ENCODE results near the gene NUP214.

NUP214 gene

DNA sequence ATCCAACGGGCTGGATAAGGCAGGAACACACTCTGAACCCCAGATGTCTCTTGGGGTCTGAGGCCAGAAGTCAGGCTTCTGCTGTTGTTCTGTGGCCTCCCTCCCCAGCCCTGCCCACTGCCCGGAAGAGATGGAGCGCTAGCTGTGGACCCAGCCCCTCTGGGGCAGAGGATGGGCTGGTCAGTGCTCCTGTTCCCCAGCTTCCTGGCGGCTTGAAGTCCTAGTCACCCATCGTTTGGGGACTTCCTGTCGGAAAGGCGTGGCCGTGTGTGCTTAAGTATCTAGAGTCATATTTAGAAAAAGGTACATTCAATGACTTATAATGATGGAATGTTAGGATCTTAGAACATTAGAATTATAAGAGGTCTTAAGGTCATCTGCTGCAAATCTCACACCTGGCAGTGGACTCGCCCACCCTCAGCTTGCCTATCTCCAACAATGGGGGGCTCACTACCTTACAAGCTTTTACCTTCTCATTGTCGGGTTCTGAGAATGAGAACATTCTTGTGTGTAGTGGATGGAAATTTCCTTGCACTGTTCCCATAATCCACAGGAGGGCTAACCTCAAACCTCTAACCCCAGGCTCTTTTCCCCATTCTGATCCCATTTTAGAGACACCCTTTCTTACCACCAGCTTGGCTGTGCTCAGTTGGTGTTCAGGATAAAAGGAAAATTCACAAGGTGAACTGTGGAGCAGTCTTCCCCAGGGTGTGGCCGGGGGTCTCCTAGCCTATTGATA, 42.4 kb upstream of the NUP214 start:
- Histone ChIP-seq H3K27me3 (ENCODE audit: insufficient read depth, low read length, poor library complexity) (no peaks in the 10 kb centered on the region), H3K4ac (ENCODE audit: low read depth, low read length) (no peak overlapping the region), H3K27ac (ENCODE audit: low read depth, low read length) (no peak overlapping the region), H2BK120ac (ENCODE audit: low read depth, low read length) (no peak overlapping the region), H3K18ac (ENCODE audit: low read length) (no peak overlapping the region), H2BK15ac (replicated peaks; ENCODE audit: low read depth) (no peak overlapping the region), H3K4me1 (ENCODE audit: control insufficient read depth, low read depth, low read length) (no peaks in the 10 kb centered on the region), H3K36me3 (ENCODE audit: control insufficient read depth, insufficient read depth, low read length) (peaks cover 3% of the 10 kb centered on the region), H3K9ac (ENCODE audit: low read length) (no peak overlapping the region), H2BK5ac (ENCODE audit: low read length) (no peak overlapping the region), H3K4me3 (ENCODE audit: low read length) (no peak overlapping the region), H4K8ac (ENCODE audit: low read depth, low read length) (no peak overlapping the region), H3K23ac (ENCODE audit: low read length) (no peak overlapping the region), H4K5ac (ENCODE audit: low read length) (no peak overlapping the region), H2AK5ac (ENCODE audit: low read length) (no peak overlapping the region), H3K79me1 (ENCODE audit: low read length) (no peaks in the 10 kb centered on the region), H3K4me2 (ENCODE audit: low read length) (no peak overlapping the region), H3K56ac (ENCODE audit: low read length) (no peak overlapping the region), H3K79me2 (ENCODE audit: control insufficient read depth, insufficient read depth, low read length) (no peaks in the 10 kb centered on the region)
- no peak for DNase-seq
- no CpG with 5 or more reads among the region's 11 CpGs for WGBS (ENCODE audit: extremely low coverage, insufficient coverage, low lambda C conversion rate)

- Histone ChIP-seq H3K56ac (ENCODE audit: low read length) (no peak overlapping the region), H2BK120ac (ENCODE audit: low read depth, low read length) (no peak overlapping the region), H3K9ac (ENCODE audit: low read length) (no peak overlapping the region), H3K4ac (ENCODE audit: low read depth, low read length) (no peak overlapping the region), H3K36me3 (ENCODE audit: control insufficient read depth, insufficient read depth, low read length) (peaks cover 3% of the 10 kb centered on the region), H2BK15ac (replicated peaks; ENCODE audit: low read depth) (no peak overlapping the region), H3K18ac (ENCODE audit: low read length) (no peak overlapping the region), H4K5ac (ENCODE audit: low read length) (no peak overlapping the region), H2AK5ac (ENCODE audit: low read length) (no peak overlapping the region), H3K79me1 (ENCODE audit: low read length) (no peaks in the 10 kb centered on the region), H3K23ac (ENCODE audit: low read length) (no peak overlapping the region), H3K4me1 (ENCODE audit: control insufficient read depth, low read depth, low read length) (no peaks in the 10 kb centered on the region), H2BK5ac (ENCODE audit: low read length) (no peak overlapping the region), H3K4me2 (ENCODE audit: low read length) (no peak overlapping the region), H4K8ac (ENCODE audit: low read depth, low read length) (no peak overlapping the region), H3K4me3 (ENCODE audit: low read length) (no peak overlapping the region), H3K27me3 (ENCODE audit: insufficient read depth, low read length, poor library complexity) (no peaks in the 10 kb centered on the region), H3K27ac (ENCODE audit: low read depth, low read length) (no peak overlapping the region), H3K79me2 (ENCODE audit: control insufficient read depth, insufficient read depth, low read length) (no peaks in the 10 kb centered on the region)
- no peak for DNase-seq
- no CpG with 5 or more reads among the region's 8 CpGs for WGBS (ENCODE audit: extremely low coverage, insufficient coverage, low lambda C conversion rate)
These were observed 40.6 kb upstream of the NUP214 start for GRCh38 chr9:131084661-131085369.

GRCh38 chr9:131085370-131086122, 39.8 kb upstream of the NUP214 start:
- H3K56ac ChIP-seq (ENCODE audit: low read length), result no peak overlapping the region
- no peak overlapping the region for H3K18ac ChIP-seq (ENCODE audit: low read length)
- no peak overlapping the region for H2BK5ac ChIP-seq (ENCODE audit: low read length)
- H3K4me3 ChIP-seq (ENCODE audit: low read length), result no peak overlapping the region
- no peaks in the 10 kb centered on the region for H3K4me1 ChIP-seq (ENCODE audit: control insufficient read depth, low read depth, low read length)
- H4K8ac ChIP-seq (ENCODE audit: low read depth, low read length), result no peak overlapping the region
- no CpG with 5 or more reads among the region's 23 CpGs for WGBS (ENCODE audit: extremely low coverage, insufficient coverage, low lambda C conversion rate)
- H2AK5ac ChIP-seq (ENCODE audit: low read length), result no peak overlapping the region
- peaks cover 4% of the 10 kb centered on the region for H3K36me3 ChIP-seq (ENCODE audit: control insufficient read depth, insufficient read depth, low read length)
- H2BK15ac ChIP-seq (replicated peaks; ENCODE audit: low read depth), result no peak overlapping the region
- no peaks in the 10 kb centered on the region for H3K79me1 ChIP-seq (ENCODE audit: low read length)
- H3K79me2 ChIP-seq (ENCODE audit: control insufficient read depth, insufficient read depth, low read length), result no peaks in the 10 kb centered on the region
- no peak overlapping the region for H3K4me2 ChIP-seq (ENCODE audit: low read length)
- no peak overlapping the region for H3K4ac ChIP-seq (ENCODE audit: low read depth, low read length)
- H3K27ac ChIP-seq (ENCODE audit: low read depth, low read length), result no peak overlapping the region
- H4K5ac ChIP-seq (ENCODE audit: low read length), result no peak overlapping the region
- no peak overlapping the region for H3K23ac ChIP-seq (ENCODE audit: low read length)
- H3K27me3 ChIP-seq (ENCODE audit: insufficient read depth, low read length, poor library complexity), result no peaks in the 10 kb centered on the region
- no peak overlapping the region for H2BK120ac ChIP-seq (ENCODE audit: low read depth, low read length)
- H3K9ac ChIP-seq (ENCODE audit: low read length), result no peak overlapping the region
- DNase-seq, result no peak

DNA sequence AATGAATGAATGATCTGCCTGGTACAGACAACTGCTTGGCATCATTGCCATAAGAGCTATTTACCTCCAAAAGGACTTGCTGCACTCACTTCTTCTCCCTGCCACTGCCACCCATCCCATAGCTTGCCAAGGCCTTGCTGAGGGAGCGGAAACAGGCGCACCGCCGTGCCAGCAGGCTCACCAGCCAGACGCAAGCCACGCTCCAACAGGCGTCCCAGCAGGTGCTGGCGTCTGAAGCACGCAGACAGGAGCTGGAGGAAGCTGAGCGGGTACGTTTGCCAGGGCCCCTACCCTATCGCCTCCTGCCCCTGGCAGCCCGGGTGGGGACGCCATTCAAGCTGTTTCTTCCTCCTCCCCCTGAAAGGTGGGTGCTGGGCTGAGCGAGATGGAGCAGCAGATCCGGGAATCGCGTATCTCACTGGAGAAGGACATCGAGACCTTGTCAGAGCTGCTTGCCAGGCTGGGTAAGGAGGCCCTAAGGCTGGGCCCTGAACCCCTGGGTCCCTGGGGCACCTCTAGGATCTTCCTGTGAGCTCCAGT, 38.0 kb upstream of the NUP214 start:
- no peak overlapping the region for H3K18ac ChIP-seq (ENCODE audit: low read length)
- no CpG with 5 or more reads among the region's 19 CpGs for WGBS (ENCODE audit: extremely low coverage, insufficient coverage, low lambda C conversion rate)
- H3K79me1 ChIP-seq (ENCODE audit: low read length), result no peaks in the 10 kb centered on the region
- H2BK120ac ChIP-seq (ENCODE audit: low read depth, low read length), result no peak overlapping the region
- no peak overlapping the region for H4K8ac ChIP-seq (ENCODE audit: low read depth, low read length)
- H3K4me3 ChIP-seq (ENCODE audit: low read length), result no peak overlapping the region
- H3K4ac ChIP-seq (ENCODE audit: low read depth, low read length), result no peak overlapping the region
- H2AK5ac ChIP-seq (ENCODE audit: low read length), result no peak overlapping the region
- H3K4me1 ChIP-seq (ENCODE audit: control insufficient read depth, low read depth, low read length), result no peaks in the 10 kb centered on the region
- H3K23ac ChIP-seq (ENCODE audit: low read length), result no peak overlapping the region
- H3K56ac ChIP-seq (ENCODE audit: low read length), result no peak overlapping the region
- H4K5ac ChIP-seq (ENCODE audit: low read length), result no peak overlapping the region
- H3K4me2 ChIP-seq (ENCODE audit: low read length), result no peak overlapping the region
- no peak overlapping the region for H2BK15ac ChIP-seq (replicated peaks; ENCODE audit: low read depth)
- peaks cover 6% of the 10 kb centered on the region for H3K36me3 ChIP-seq (ENCODE audit: control insufficient read depth, insufficient read depth, low read length)
- no peak overlapping the region for H2BK5ac ChIP-seq (ENCODE audit: low read length)
- H3K27me3 ChIP-seq (ENCODE audit: insufficient read depth, low read length, poor library complexity), result no peaks in the 10 kb centered on the region
- H3K27ac ChIP-seq (ENCODE audit: low read depth, low read length), result no peak overlapping the region
- DNase-seq, result no peak
- H3K79me2 ChIP-seq (ENCODE audit: control insufficient read depth, insufficient read depth, low read length), result no peaks in the 10 kb centered on the region
- H3K9ac ChIP-seq (ENCODE audit: low read length), result no peak overlapping the region

- Histone ChIP-seq H3K4me3 (ENCODE audit: low read length) (no peak overlapping the region), H3K27ac (ENCODE audit: low read depth, low read length) (no peak overlapping the region)
These were observed 35.2 kb upstream of the NUP214 start for GRCh38 chr9:131090025-131090787.

More at GRCh38 chr9:131090025-131090787, 35.2 kb upstream of the NUP214 start:
- Histone ChIP-seq H2BK15ac (replicated peaks; ENCODE audit: low read depth) (no peak overlapping the region), H2AK5ac (ENCODE audit: low read length) (no peak overlapping the region), H2BK5ac (ENCODE audit: low read length) (no peak overlapping the region), H3K56ac (ENCODE audit: low read length) (no peak overlapping the region), H3K4me2 (ENCODE audit: low read length) (no peak overlapping the region), H4K8ac (ENCODE audit: low read depth, low read length) (no peak overlapping the region), H3K4ac (ENCODE audit: low read depth, low read length) (no peak overlapping the region), H3K36me3 (ENCODE audit: control insufficient read depth, insufficient read depth, low read length) (peaks cover 6% of the 10 kb centered on the region), H3K79me1 (ENCODE audit: low read length) (no peaks in the 10 kb centered on the region), H4K5ac (ENCODE audit: low read length) (no peak overlapping the region), H3K23ac (ENCODE audit: low read length) (no peak overlapping the region), H3K18ac (ENCODE audit: low read length) (no peak overlapping the region), H3K4me1 (ENCODE audit: control insufficient read depth, low read depth, low read length) (no peaks in the 10 kb centered on the region), H2BK120ac (ENCODE audit: low read depth, low read length) (no peak overlapping the region), H3K9ac (ENCODE audit: low read length) (no peak overlapping the region), H3K79me2 (ENCODE audit: control insufficient read depth, insufficient read depth, low read length) (no peaks in the 10 kb centered on the region), H3K27me3 (ENCODE audit: insufficient read depth, low read length, poor library complexity) (no peaks in the 10 kb centered on the region)
- DNase-seq, result no peak
- no CpG with 5 or more reads among the region's 13 CpGs for WGBS (ENCODE audit: extremely low coverage, insufficient coverage, low lambda C conversion rate)
